ENCODE data around the gene MXD4. TPM values are rescaled to one million over a fixed set of nuclear protein-coding genes. Genes with fewer than 3 reads are reported as not detected.
"Not testable (repeated sequence)": the region's sequence is repeated elsewhere in the genome, so short reads cannot be mapped to it uniquely, and the experiment has no call there.

MXD4 gene
- total RNA-seq, 1 donor from 2014 or later, result 22.7 TPM

GRCh38 chr4:2217726-2218125 lies 44.2 kb downstream of the MXD4 start:
- no peaks in the 10 kb centered on the region for H3K36me3 Mint-ChIP-seq
- peaks cover 5% of the 10 kb centered on the region for H3F3A ChIP-seq (ENCODE audit: low read depth)
- no peaks in the 10 kb centered on the region for H3K4me1 ChIP-seq
- peaks cover 5% of the 10 kb centered on the region for H3K4me1 Mint-ChIP-seq
- H3K9me3 Mint-ChIP-seq, result no peaks in the 10 kb centered on the region
- no peak overlapping the region for H3K4me3 Mint-ChIP-seq
- TF ChIP-seq CTCF (IDR thresholded peaks at IDR 0.05), result no peak
- TF ChIP-seq EZH2 (IDR thresholded peaks at IDR 0.05), result no peak
- no peak for TF ChIP-seq EZH2phosphoT487 (IDR thresholded peaks at IDR 0.05)
- no peak overlapping the region for H3K9ac ChIP-seq
- peaks cover 2% of the 10 kb centered on the region for H3K27me3 Mint-ChIP-seq (ENCODE audit: insufficient read depth, low read depth)
- H4K20me1 ChIP-seq (ENCODE audit: low read depth), result no peaks in the 10 kb centered on the region
- no peak overlapping the region for H2AFZ ChIP-seq (replicated peaks)
- no peaks in the 10 kb centered on the region for H3K9me3 ChIP-seq (ENCODE audit: low read depth)
- H3K4me3 ChIP-seq, result no peak overlapping the region
- H3K4me2 ChIP-seq, result no peak overlapping the region
- H3K27ac ChIP-seq, result no peak overlapping the region
- H3K79me2 ChIP-seq (ENCODE audit: low read depth), result no peaks in the 10 kb centered on the region
- no peak for DNase-seq (ENCODE audit: low spot score)
- peak overlapping the region; percentile 35 for H3K27ac Mint-ChIP-seq
- no peaks in the 10 kb centered on the region for H3K36me3 ChIP-seq
- H3K27me3 ChIP-seq, result no peaks in the 10 kb centered on the region

- no peak for DNase-seq (ENCODE audit: low spot score)
- no peak overlapping the region for H3K27ac Mint-ChIP-seq
- Histone ChIP-seq H3K9me3 (ENCODE audit: low read depth) (no peaks in the 10 kb centered on the region), H3K4me1 (no peaks in the 10 kb centered on the region), H3K27me3 (no peaks in the 10 kb centered on the region), H3K4me3 (no peak overlapping the region), H3K4me2 (no peak overlapping the region), H2AFZ (replicated peaks) (no peak overlapping the region), H3K27ac (no peak overlapping the region), H3K36me3 (no peaks in the 10 kb centered on the region), H3K9ac (no peak overlapping the region), H4K20me1 (ENCODE audit: low read depth) (no peaks in the 10 kb centered on the region), H3K79me2 (ENCODE audit: low read depth) (no peaks in the 10 kb centered on the region), H3F3A (ENCODE audit: low read depth) (no peaks in the 10 kb centered on the region)
- no peaks in the 10 kb centered on the region for H3K4me1 Mint-ChIP-seq
- no peak overlapping the region for H3K4me3 Mint-ChIP-seq
- TF ChIP-seq EZH2 (IDR thresholded peaks at IDR 0.05) (no peak), CTCF (IDR thresholded peaks at IDR 0.05) (no peak), EZH2phosphoT487 (IDR thresholded peaks at IDR 0.05) (no peak)
- no peaks in the 10 kb centered on the region for H3K9me3 Mint-ChIP-seq
- H3K27me3 Mint-ChIP-seq (ENCODE audit: insufficient read depth, low read depth), result no peaks in the 10 kb centered on the region
- H3K36me3 Mint-ChIP-seq, result no peaks in the 10 kb centered on the region
Observed at GRCh38 chr4:2212831-2213230, 49.1 kb downstream of the MXD4 start.

DNA sequence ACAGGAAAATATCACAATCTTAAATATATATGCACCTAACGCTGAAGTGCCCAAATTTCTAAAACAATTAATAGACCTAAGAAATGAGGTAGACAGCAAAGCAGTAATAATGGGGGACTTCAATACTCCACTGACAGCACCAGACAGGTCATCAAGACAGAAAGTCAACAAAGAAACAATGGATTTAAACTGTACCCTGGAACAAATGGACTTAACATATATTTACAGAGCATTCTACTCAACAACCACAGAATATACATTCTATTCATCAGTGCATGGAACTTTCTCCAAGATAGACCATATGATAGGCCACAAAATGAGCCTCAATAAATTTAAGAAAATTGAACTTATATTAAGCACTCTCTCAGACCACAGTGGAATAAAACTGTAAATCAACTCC lies 59.1 kb downstream of the MXD4 start:
- not testable (repeated sequence) for H3F3A ChIP-seq (ENCODE audit: low read depth); H3K9me3 Mint-ChIP-seq; H3K4me2 ChIP-seq; H2AFZ ChIP-seq (replicated peaks); H3K36me3 Mint-ChIP-seq; H3K27me3 ChIP-seq; H3K79me2 ChIP-seq (ENCODE audit: low read depth); H3K4me1 ChIP-seq; H3K4me3 ChIP-seq; H3K27me3 Mint-ChIP-seq (ENCODE audit: insufficient read depth, low read depth); H4K20me1 ChIP-seq (ENCODE audit: low read depth); H3K27ac Mint-ChIP-seq; H3K36me3 ChIP-seq; DNase-seq (ENCODE audit: low spot score); H3K9me3 ChIP-seq (ENCODE audit: low read depth); H3K9ac ChIP-seq; H3K4me1 Mint-ChIP-seq; H3K4me3 Mint-ChIP-seq; H3K27ac ChIP-seq

Small RNAs within 50 kb of the gene (small RNA-seq; reads per million reads assigned to genes)
- not detected for gene COX6B1P5

Other genes with a start within 250 kb of the MXD4 start
- 0.62 and 3.4 TPM in 2 replicates for gene NAT8L, start 202.8 kb downstream of the MXD4 start, total RNA-seq (ENCODE audit: low replicate concordance)
- 24.4 and 25.0 TPM in 2 replicates for gene HAUS3, start 20.0 kb downstream of the MXD4 start, total RNA-seq (ENCODE audit: low replicate concordance)
- gene POLN, start 20.0 kb downstream of the MXD4 start, total RNA-seq (ENCODE audit: low replicate concordance), result 1.5 and 1.7 TPM in 2 replicates
- gene ZFYVE28, start 156.5 kb upstream of the MXD4 start, total RNA-seq (ENCODE audit: low replicate concordance), result 0.39 and 0.93 TPM in 2 replicates
- not detected in 2 replicates for gene CFAP99, start 156.8 kb upstream of the MXD4 start, total RNA-seq (ENCODE audit: low replicate concordance)
- gene RNF4, start 207.0 kb upstream of the MXD4 start, total RNA-seq (ENCODE audit: low replicate concordance), result 73.8 and 96.4 TPM in 2 replicates

Data from neural progenitor cell (in vitro differentiated cells).